Right kidney (tissue), 1 donor: ENCODE results near the gene DSCAML1.
"Not testable (repeated sequence)": the region's sequence is repeated elsewhere in the genome, so short reads cannot be mapped to it uniquely, and the experiment has no call there.

Experiments used
- DNase-seq: peaks from one replicate; pipeline ENCODE4 v3.0.0-alpha.2; 2016

The DSCAML1 gene

GRCh38 chr11:117793583-117793982 lies 3.4 kb downstream of the DSCAML1 start:
- DNase-seq: no peak

DNA sequence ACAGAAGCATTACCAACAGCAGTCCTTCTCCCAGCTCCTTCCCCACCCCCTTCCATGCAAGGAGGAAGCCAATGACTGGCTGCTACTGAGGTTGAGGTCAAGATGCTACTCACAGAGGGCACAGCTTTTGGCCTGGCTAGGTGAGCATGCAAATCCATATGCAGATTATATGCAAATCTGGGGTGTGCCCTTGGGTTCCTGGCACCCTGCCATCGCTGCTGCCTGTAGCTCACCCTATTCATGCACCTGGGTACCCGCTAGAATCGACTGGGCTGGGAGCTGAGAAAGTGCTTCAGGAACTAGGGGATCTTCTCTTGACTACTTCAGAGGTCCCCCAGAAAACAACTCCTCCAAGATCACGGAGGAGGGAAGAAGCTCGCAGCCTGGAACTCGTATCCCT lies 4.0 kb downstream of the DSCAML1 start:
- DNase-seq: no peak

GRCh38 chr11:117792241-117792640 lies 4.8 kb downstream of the DSCAML1 start:
- DNase-seq: no peak

GRCh38 chr11:117790279-117790678 lies 6.7 kb downstream of the DSCAML1 start:
- DNase-seq: no peak

- no peak for DNase-seq
Observed at GRCh38 chr11:117789241-117789640, 7.8 kb downstream of the DSCAML1 start.

- DNase-seq: no peak
Observed at GRCh38 chr11:117786135-117786870, 10.7 kb downstream of the DSCAML1 start.

DNA sequence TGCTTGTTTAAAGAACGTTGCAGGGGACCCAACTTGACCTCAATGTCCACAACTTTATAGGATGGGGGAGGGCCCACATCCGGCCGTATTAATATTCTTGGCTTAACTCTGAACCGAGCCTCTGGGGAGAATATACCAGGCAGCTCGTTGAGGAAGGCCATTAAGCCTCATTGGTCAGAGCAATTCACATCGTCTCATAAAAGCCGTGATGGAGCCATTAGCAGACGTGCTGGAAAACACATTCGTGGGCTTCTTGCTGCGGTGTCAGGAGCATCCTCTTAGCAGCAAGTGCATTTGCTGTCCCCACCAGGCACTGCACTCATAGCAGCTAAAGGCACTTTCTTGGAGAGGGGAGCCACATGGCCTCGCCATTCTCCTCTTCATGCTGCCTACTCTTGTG lies 14.9 kb downstream of the DSCAML1 start:
- no peak for DNase-seq

DNA sequence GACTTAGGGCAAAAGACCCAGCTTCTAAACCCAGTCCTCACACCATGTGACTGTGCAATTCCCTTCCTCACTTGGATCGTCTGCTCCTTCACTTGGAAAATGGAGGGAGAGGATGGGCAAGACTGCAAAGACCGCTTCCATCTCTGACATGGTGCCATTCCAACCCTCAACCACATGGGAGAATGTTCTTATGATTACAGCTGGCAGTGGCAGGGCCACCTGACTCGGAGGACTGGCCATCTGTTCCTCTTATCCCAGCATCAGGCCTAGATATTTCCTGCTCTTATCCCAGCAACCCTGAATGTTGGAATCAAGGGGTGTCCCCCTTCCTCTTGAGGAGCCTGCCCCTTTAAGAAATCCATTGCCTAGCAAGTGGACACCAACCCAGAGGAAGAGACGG lies 15.4 kb downstream of the DSCAML1 start:
- DNase-seq: no peak

DNA sequence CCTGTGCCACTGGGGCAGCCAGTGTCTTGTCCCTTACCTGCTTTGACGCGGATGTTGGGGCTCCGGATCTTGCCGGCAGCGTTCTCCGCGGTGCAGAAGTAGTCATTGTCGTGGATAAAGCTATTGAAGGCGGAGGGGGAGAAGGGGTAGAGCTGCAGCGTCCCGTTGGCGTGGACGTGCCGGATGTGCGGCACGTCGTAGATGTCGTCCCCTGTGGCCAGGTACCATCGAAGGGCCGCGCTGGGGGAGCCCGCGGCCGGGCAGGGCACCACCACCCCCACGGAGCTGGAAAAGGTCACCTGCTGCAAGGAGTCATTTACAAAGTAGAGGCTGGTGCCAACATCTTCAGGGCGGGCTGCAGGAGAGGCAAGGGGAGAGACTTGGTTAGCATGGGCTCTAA lies 16.6 kb downstream of the DSCAML1 start:
- no peak for DNase-seq

GRCh38 chr11:117774553-117774952 lies 22.5 kb downstream of the DSCAML1 start:
- DNase-seq: no peak

DNA sequence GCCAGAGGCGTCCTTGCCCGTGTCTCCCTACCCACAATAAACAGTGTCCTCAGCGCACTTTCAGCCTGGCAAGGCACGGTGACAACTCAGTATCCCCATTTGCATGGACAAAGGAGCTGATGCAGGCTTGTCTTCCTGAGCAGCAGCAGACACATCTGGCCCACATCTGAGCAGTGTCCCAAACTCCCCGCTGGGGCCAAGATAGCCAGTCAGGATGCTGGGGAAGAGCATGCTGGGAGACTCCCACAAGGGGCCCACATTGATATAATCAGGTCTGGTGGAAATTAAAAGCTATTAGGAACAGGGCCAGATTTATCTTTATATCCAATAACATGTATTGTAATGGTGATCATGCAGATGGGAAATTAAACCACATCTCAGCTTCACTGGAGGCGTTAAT lies 24.7 kb downstream of the DSCAML1 start:
- no peak for DNase-seq

- DNase-seq: no peak
Observed at GRCh38 chr11:117771841-117772240, 25.2 kb downstream of the DSCAML1 start.

DNA sequence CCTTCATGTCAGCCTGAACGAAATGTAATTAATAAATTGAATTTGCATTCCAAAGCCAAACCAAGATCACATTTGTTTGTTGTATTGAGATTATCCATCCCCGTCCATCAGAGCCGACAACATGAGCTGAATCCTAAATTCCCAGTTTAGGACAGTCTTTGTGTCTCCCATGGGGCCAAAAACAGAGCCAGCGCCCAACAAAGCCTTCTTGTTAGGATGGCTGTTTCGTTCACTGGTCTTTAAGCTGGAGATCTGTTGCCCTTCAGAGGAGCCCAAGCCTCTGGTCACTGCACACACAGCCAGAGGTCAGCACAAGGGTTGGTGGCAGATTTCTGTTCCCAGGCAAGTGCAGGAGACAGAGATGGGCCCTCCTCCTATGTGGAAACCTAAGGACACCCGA lies 25.8 kb downstream of the DSCAML1 start:
- DNase-seq: no peak

DNA sequence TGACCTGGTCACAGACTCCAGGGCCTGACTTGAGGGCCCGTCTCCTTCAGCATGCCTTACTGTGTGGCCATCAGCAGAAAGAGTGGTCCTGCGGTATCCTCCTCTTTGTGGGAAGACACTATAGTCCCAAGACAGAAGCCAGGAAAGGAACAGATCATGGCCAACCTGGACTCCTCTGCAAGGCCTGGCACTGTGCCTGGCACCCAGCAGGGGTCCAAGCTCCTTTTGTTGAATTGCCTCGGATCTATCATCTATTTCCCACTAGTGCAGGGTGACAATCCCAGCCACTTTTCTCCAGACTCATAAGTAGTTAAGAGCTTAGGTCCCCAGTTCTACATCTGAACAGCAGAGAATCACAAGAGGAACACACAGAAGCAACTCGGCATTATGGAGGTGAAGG lies 27.0 kb downstream of the DSCAML1 start:
- DNase-seq: no peak

GRCh38 chr11:117769533-117769932 lies 27.5 kb downstream of the DSCAML1 start:
- DNase-seq: no peak

DNA sequence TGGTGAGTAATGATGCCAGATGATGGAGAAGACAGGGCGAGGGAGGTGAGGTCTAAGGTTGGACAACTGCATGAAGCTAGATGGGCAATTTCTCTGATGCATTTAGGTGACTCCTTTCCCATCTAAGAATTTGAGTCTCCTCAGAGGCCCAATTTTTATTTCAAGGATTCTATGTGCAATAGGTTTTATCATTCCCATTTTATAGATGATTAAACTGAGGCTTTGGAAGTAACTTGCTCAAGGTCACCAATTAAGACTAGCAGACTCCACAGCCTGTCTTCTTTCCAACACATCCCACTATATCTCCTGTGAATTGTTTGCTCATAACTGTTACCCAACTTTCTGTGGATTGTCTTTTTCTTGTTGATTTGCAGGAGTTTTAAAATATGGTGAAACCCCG lies 28.5 kb downstream of the DSCAML1 start:
- no peak for DNase-seq

DNA sequence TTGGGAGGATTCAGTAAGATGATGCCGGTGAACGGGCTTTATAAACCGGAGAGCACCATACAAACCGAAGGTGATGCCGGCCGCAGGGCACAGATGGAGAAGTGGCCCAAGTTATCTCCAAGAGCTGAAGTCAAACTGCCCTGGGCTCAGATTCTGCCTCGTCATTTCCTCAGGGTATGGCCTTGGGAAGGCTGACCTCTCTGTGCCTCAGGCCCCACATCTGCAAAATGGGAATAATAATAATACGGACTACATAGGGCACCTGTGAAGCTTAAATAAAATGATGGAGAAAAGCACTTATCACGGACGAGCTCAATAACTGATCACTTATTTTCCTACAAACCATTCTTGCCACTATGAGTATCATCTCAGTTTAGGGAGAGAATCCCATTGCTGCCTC lies 29.9 kb downstream of the DSCAML1 start:
- no peak for DNase-seq

- DNase-seq: no peak
Observed at GRCh38 chr11:117766576-117766975, 30.4 kb downstream of the DSCAML1 start.

DNA sequence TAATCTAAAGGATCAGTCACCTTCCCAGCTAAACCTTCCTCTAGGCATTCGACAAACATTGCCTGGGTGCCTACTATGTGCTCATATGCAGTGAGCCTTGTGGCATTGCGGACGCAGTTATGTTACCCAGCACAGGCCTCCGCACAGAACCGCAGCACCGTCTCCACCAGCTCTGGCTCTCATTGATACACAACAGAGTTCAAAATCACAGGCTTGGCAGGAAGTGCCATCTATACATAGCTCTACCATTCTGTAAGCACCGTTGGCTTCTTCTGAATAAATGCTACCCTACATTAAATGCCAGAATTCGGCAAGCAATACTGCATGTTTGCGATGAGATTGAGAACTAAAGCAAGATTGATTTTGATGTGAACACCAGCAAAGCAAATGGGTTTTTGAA lies 31.0 kb downstream of the DSCAML1 start:
- DNase-seq: no peak

DNA sequence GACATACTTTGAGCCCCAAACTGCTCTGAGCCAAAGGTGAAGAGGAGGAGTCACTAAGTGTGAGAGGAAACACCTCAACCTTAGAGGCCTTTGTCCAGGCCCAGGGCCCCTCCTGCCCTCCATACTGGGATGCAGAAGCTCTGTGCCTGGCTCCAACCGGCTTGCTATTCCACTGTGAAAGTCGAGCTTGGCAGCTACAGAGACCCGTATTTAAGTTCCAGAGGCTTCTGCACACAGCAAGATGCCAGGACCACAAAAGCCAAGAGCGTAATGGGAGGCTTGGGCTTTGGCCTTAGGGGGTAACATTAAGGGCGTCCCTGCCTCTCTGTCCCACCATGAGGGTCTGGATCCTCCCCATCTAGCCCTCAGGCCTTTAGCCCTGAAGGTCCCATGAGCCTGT lies 31.9 kb downstream of the DSCAML1 start:
- DNase-seq: no peak

- not testable (repeated sequence) for DNase-seq
Observed at GRCh38 chr11:117763465-117763864, 33.6 kb downstream of the DSCAML1 start.

- no peak for DNase-seq
Observed at GRCh38 chr11:117761993-117762392, 35.0 kb downstream of the DSCAML1 start.

- peak; percentile 34 for DNase-seq
Observed at GRCh38 chr11:117759305-117759704, 37.7 kb downstream of the DSCAML1 start.

DNA sequence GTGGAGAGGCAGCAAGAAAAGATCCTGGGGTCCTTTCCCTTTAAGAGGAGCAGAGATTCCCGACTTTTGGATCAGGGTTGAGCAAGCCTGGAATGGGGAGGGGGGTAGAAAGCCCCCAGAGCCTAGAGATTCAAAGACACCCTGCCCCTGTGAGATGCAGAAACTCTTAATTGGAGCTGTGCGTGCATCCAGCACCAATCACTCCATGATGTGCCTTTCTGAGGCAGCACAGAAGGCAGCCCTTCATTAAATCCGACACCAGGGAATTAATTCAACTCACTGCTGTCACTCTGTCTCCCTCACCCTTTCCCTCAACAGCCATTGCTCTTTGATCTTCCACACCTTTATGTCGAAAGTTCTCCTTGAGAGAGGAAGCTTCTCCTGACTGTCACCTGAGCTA lies 43.0 kb downstream of the DSCAML1 start:
- no peak for DNase-seq

- DNase-seq: no peak
Observed at GRCh38 chr11:117752721-117753237, 44.2 kb downstream of the DSCAML1 start.
